ENCODE data around the gene SPIB. TPM values are rescaled to one million over a fixed set of nuclear protein-coding genes. Genes with fewer than 3 reads are reported as not detected.
"Not testable (repeated sequence)": the region's sequence is repeated elsewhere in the genome, so short reads cannot be mapped to it uniquely, and the experiment has no call there.

Gene SPIB
- total RNA-seq, 2 donors from 2014 or later, result 0.33 TPM; not detected in 1

GRCh38 chr19:50459638-50460037, 40.9 kb downstream of the SPIB start:
- intact Hi-C loops (cut with DNase I), result no loop called here

GRCh38 chr19:50460161-50460765, 41.5 kb downstream of the SPIB start:
- intact Hi-C loops (cut with DNase I), result no loop called here
- no peak for DNase-seq (ENCODE audit: low spot score)

More at GRCh38 chr19:50459638-50460037, 40.9 kb downstream of the SPIB start:
- no peak for DNase-seq (ENCODE audit: low spot score)

GRCh38 chr19:50461066-50461875, 42.5 kb downstream of the SPIB start:
- intact Hi-C loops (cut with DNase I), result no loop called here
- no peak for DNase-seq (ENCODE audit: low spot score)

GRCh38 chr19:50462970-50463369, 44.2 kb downstream of the SPIB start:
- intact Hi-C loops (cut with DNase I), result no loop called here
- no peak for DNase-seq (ENCODE audit: low spot score)

GRCh38 chr19:50464348-50464747, 45.6 kb downstream of the SPIB start:
- intact Hi-C loops (cut with DNase I), result no loop called here
- DNase-seq (ENCODE audit: low spot score), result no peak

- DNase-seq (ENCODE audit: low spot score), result no peak
- intact Hi-C loops (cut with DNase I), result no loop called here
Observed at GRCh38 chr19:50465000-50465399, 46.3 kb downstream of the SPIB start.

GRCh38 chr19:50465986-50466705, 47.4 kb downstream of the SPIB start:
- DNase-seq (ENCODE audit: low spot score), result no peak
- intact Hi-C loops (cut with DNase I), result no loop called here

GRCh38 chr19:50466706-50467039, 47.9 kb downstream of the SPIB start:
- intact Hi-C loops (cut with DNase I), result no loop called here
- no peak for DNase-seq (ENCODE audit: low spot score)

GRCh38 chr19:50467566-50467965, 48.8 kb downstream of the SPIB start:
- intact Hi-C loops (cut with DNase I), result no loop called here
- DNase-seq (ENCODE audit: low spot score), result no peak

- intact Hi-C loops (cut with DNase I), result no loop called here
- DNase-seq (ENCODE audit: low spot score), result no peak
Observed at GRCh38 chr19:50468818-50469217, 50.1 kb downstream of the SPIB start.

- intact Hi-C loops (cut with DNase I); DNase-seq (ENCODE audit: low spot score): not testable (repeated sequence)
Observed at GRCh38 chr19:50473336-50473735, 54.6 kb downstream of the SPIB start.

GRCh38 chr19:50475101-50475568, 56.4 kb downstream of the SPIB start:
- intact Hi-C loops (cut with DNase I), result no loop called here
- DNase-seq (ENCODE audit: low spot score), result peak; percentile 76

GRCh38 chr19:50475736-50476223, 57.0 kb downstream of the SPIB start:
- intact Hi-C loops (cut with DNase I), result no loop called here
- peak; percentile 80 for DNase-seq (ENCODE audit: low spot score)

GRCh38 chr19:50476224-50476906, 57.6 kb downstream of the SPIB start, which contains the start of the genes EMC10 and GARIN5A:
EMC10 (plus strand) TSS chr19:50476507; CDS start chr19:50476545, 38 bp downstream.
GARIN5A (minus strand) TSS chr19:50476848; CDS start chr19:50476388, 460 bp downstream.
- intact Hi-C loops (cut with DNase I), result no loop called here
- DNase-seq (ENCODE audit: low spot score), result peak; percentile 97

- intact Hi-C loops (cut with DNase I), result no loop called here
- no peak for DNase-seq (ENCODE audit: low spot score)
Observed at GRCh38 chr19:50476907-50477238, 58.1 kb downstream of the SPIB start.

GRCh38 chr19:50477751-50478515, 59.2 kb downstream of the SPIB start:
- intact Hi-C loops (cut with DNase I), result no loop called here

GRCh38 chr19:50478901-50479715, 60.4 kb downstream of the SPIB start:
- intact Hi-C loops (cut with DNase I), result no loop called here
- peak; percentile 78 for DNase-seq (ENCODE audit: low spot score)

More at GRCh38 chr19:50477751-50478515, 59.2 kb downstream of the SPIB start:
- DNase-seq (ENCODE audit: low spot score), result peak; percentile 76

GRCh38 chr19:50479761-50480251, 61.1 kb downstream of the SPIB start:
- peak; percentile 74 for DNase-seq (ENCODE audit: low spot score)
- intact Hi-C loops (cut with DNase I), result no loop called here

Data from posterior vena cava (tissue), 2 donors.